Measurements from ENCODE around the gene TALDO1.

Gene TALDO1

GRCh38 chr11:792535-792821 is 45.2 kb downstream of the TALDO1 start:
- Histone ChIP-seq H3K27ac (ENCODE audit: low read depth, low read length, poor library complexity, severe bottlenecking) (no peak overlapping the region), H3K9me2 (ENCODE audit: low read depth, low read length) (no peaks in the 10 kb centered on the region), H4K20me1 (ENCODE audit: insufficient read depth, low read length) (no peaks in the 10 kb centered on the region), H3K4me3 (ENCODE audit: low read depth, low read length, poor library complexity, severe bottlenecking) (no peak overlapping the region), H3K79me2 (ENCODE audit: insufficient read depth, low read length) (no peaks in the 10 kb centered on the region), H3K9ac (ENCODE audit: low read length) (no peak overlapping the region), H3K36me3 (ENCODE audit: insufficient read depth, low read length) (peaks cover 9% of the 10 kb centered on the region; the same call in 1 of the 2 replicates), H3K9me3 (ENCODE audit: low read length) (no peaks in the 10 kb centered on the region), H2AFZ (ENCODE audit: low read length) (no peak overlapping the region), H3K4me2 (ENCODE audit: low read length) (no peak overlapping the region), H3K27me3 (ENCODE audit: insufficient read depth, low read length) (no peaks in the 10 kb centered on the region; the same call in 1 of the 2 replicates), H3K4me1 (ENCODE audit: insufficient read depth, low read length, severe bottlenecking) (peaks cover 46% of the 10 kb centered on the region), H3F3A (ENCODE audit: insufficient read depth, low read length) (no peaks in the 10 kb centered on the region)
- TF ChIP-seq EZH2 (IDR thresholded peaks at IDR 0.05; ENCODE audit: borderline replicate concordance, low read length) (no peak), CTCF (IDR thresholded peaks at IDR 0.05; ENCODE audit: low read length) (no peak)

GRCh38 chr11:792873-793272 is 45.6 kb downstream of the TALDO1 start:
- H3K27ac ChIP-seq (ENCODE audit: low read depth, low read length, poor library complexity, severe bottlenecking), result no peak overlapping the region
- H3K9ac ChIP-seq (ENCODE audit: low read length), result no peak overlapping the region
- no peak overlapping the region for H2AFZ ChIP-seq (ENCODE audit: low read length)
- no peaks in the 10 kb centered on the region for H3F3A ChIP-seq (ENCODE audit: insufficient read depth, low read length)
- no peaks in the 10 kb centered on the region for H3K9me3 ChIP-seq (ENCODE audit: low read length)
- H3K27me3 ChIP-seq (ENCODE audit: insufficient read depth, low read length), result no peaks in the 10 kb centered on the region; the same call in 1 of the 2 replicates
- peaks cover 42% of the 10 kb centered on the region for H3K4me1 ChIP-seq (ENCODE audit: insufficient read depth, low read length, severe bottlenecking)
- H3K36me3 ChIP-seq (ENCODE audit: insufficient read depth, low read length), result peaks cover 9% of the 10 kb centered on the region; the same call in 1 of the 2 replicates
- TF ChIP-seq CTCF (IDR thresholded peaks at IDR 0.05; ENCODE audit: low read length), result no peak
- no peak for TF ChIP-seq EZH2 (IDR thresholded peaks at IDR 0.05; ENCODE audit: borderline replicate concordance, low read length)
- no peaks in the 10 kb centered on the region for H3K9me2 ChIP-seq (ENCODE audit: low read depth, low read length)
- H4K20me1 ChIP-seq (ENCODE audit: insufficient read depth, low read length), result no peaks in the 10 kb centered on the region
- no peaks in the 10 kb centered on the region for H3K79me2 ChIP-seq (ENCODE audit: insufficient read depth, low read length)
- H3K4me3 ChIP-seq (ENCODE audit: low read depth, low read length, poor library complexity, severe bottlenecking), result no peak overlapping the region
- no peak overlapping the region for H3K4me2 ChIP-seq (ENCODE audit: low read length)

- no peak overlapping the region for H2AFZ ChIP-seq (ENCODE audit: low read length)
- no peaks in the 10 kb centered on the region for H3K79me2 ChIP-seq (ENCODE audit: insufficient read depth, low read length)
- H3K4me1 ChIP-seq (ENCODE audit: insufficient read depth, low read length, severe bottlenecking), result peaks cover 35% of the 10 kb centered on the region
- no peaks in the 10 kb centered on the region for H4K20me1 ChIP-seq (ENCODE audit: insufficient read depth, low read length)
- no peaks in the 10 kb centered on the region for H3K9me3 ChIP-seq (ENCODE audit: low read length)
- H3F3A ChIP-seq (ENCODE audit: insufficient read depth, low read length), result no peaks in the 10 kb centered on the region
- H3K9me2 ChIP-seq (ENCODE audit: low read depth, low read length), result no peaks in the 10 kb centered on the region
- no peak overlapping the region for H3K4me2 ChIP-seq (ENCODE audit: low read length)
- no peaks in the 10 kb centered on the region; the same call in 1 of the 2 replicates for H3K27me3 ChIP-seq (ENCODE audit: insufficient read depth, low read length)
- H3K36me3 ChIP-seq (ENCODE audit: insufficient read depth, low read length), result peaks cover 9% of the 10 kb centered on the region; the same call in 1 of the 2 replicates
- TF ChIP-seq CTCF (IDR thresholded peaks at IDR 0.05; ENCODE audit: low read length) (no peak), EZH2 (IDR thresholded peaks at IDR 0.05; ENCODE audit: borderline replicate concordance, low read length) (no peak)
- no peak overlapping the region for H3K4me3 ChIP-seq (ENCODE audit: low read depth, low read length, poor library complexity, severe bottlenecking)
- no peak overlapping the region for H3K9ac ChIP-seq (ENCODE audit: low read length)
- no peak overlapping the region for H3K27ac ChIP-seq (ENCODE audit: low read depth, low read length, poor library complexity, severe bottlenecking)
Measured at GRCh38 chr11:793556-793955, 46.3 kb downstream of the TALDO1 start.
